HS-5 (cell line): ENCODE results near the gene SLIT1.

Experiments
- DNase-seq: peaks from one replicate; pipeline ENCODE4 v3.0.0-alpha.2; 2012; ENCODE audit warnings: low read depth

The SLIT1 gene

DNA sequence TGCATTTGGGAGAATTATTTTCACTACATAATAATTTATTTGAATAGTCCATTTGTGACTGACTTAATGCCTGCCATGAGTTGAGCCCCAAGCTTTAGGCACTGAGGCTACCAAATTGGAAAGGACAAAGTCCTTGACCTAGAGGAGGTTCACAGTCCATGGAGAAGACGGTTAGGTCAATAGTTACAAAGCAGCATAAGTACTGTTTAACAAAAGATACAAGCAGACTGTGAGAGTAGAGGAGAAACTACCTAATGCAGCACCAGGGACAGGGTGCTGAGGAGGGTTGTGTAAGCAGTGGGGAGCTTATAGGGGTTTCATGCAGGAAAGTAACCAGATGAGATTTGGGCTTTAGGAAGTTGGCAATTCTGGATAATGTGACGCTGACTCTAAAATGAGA, 214.4 kb downstream of the SLIT1 start:
- no peak for DNase-seq

DNA sequence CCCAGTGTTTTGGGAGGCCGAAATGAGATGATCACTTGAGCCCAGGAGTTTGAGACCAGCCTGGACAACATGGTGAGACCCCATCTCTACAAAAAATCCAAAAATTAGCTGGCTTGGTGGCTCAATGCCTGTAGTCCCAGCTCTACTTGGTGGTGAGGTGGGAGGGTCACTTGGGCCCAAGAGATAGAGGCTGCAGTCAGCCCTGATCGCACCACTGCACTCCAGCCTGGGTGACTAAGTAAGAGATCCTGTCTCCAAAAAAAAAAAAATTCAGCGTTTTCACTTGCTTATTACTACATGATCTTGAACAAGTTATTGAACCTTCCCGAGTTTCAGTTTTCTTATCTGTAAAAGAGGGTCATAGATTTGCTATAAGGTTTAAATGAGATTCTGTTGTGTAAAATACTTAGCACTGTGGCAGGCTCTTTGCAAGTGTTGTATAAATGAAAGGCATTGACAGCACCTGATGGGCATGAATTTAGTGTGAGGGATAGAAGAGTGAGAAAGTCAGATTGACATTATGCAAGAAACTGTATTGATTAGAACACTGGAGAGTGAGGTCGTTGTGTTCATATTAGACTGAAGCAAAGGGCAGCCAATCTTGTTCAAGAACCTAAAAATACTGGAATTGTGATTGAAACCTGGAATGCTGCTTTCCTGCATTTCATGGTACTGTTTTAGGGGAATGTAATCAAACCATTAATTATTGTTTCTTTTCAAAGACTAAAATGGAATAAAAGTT, 216.9 kb downstream of the SLIT1 start:
- no peak for DNase-seq

DNA sequence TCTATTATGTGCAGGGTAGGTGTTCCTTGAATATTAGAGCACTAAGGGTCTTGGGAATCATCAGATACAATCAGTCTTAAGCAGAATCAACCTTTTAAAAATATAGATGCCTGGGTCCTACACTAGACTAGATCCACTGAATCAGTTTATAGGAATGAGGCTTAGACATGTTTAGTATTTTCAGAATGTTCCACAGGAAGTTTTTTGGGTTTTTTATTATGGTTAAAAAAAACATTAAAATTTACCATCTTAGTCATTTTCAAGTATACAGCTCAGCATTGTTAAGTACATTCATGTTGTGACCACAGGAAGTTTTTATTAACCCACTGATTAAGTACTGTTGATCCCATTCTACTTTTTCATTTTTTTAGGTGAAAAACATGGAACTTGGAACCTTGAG, 217.9 kb downstream of the SLIT1 start:
- no peak for DNase-seq

DNA sequence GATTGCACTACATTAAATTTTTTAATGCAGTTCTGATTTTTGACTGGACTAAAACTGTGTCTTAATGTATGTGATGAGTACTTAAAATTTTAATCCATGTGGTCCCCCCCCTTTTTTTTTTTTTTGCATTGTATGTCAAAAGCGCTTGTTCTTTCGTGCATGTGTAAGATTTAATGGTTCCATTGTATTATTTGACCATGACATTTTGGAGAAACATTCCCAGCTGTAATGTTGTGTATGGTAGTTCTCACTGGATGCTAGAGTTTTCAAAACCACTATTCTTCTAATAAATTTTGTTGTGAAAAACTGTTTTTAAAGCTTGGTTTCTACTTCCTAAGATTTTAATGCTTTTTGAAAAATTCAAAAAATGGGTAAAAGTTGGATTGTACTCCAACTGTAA, 221.6 kb downstream of the SLIT1 start:
- DNase-seq, result no peak

DNA sequence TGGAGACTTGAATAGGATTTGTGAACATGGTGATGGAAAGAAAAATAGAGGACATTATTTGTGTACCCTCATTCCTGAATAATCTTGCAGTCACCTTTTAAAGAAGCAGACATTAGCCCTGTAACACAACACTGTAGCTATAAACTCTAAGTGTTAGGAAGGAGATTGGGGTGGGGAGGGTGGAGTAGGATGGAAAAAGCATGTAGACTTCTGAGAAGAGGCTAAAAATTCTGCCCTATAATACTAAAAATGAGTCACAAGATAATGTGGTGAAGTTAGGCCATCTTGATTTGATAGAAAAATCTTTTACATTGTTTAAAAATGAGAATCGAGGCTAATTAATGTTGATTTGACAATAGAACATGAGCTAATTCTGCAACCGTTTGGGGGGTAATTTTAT, 224.9 kb downstream of the SLIT1 start:
- no peak for DNase-seq

DNA sequence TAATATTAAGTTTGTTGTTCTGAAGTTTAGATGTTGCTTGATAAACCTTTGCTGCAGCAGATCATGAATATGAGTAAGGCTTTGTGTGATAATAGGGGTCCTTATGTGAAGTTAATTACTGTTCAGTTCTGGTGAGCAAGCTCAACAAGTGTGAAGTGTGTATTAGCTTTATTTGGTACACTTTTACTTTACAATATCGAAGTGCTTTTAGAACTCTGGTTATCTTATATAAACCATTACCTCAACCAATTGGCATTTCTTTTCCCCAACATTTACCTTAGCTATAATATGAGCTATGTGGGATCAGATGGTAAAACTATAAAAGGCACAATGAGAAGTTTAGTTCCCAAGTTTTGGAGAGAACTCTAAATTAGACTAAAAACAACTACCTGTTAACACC, 226.0 kb downstream of the SLIT1 start:
- DNase-seq, result no peak

DNA sequence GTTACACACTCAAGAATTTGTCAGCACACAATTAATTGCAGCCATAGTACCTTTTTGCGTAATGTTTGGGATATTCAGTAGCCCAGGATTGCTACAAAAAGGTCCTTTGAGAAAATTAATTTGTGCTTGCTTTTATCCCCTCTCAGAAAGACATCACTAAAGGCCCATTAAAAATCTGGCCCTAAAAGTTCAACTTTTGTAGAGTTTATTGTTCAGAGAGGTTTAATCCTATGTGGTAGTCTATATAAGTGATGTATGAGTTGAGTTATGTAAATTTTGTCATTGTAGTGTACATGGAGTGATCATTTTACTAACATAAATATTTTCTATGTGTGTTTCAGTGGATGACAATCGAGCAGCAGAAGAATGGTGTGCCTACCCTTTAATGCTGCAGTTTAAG, 227.7 kb downstream of the SLIT1 start:
- DNase-seq, result no peak

DNA sequence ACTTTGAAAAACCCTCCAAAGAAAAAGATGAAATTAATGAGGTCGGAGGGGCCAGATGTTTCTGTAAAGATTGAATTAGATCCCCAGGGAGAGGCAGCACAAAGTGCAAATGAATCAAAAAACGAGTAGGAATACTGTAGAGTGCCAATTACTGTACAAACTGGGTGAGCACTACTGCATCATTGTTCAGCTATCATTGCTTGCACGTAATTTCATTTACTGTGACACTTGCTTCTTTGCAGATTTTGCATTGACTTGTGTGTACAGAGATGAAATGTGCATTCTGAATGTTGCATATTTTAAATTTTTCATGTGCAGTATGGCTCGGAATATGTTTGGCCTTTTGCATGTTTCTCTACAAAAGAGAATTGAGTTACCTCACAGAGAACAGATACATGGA, 230.0 kb downstream of the SLIT1 start:
- no peak for DNase-seq

DNA sequence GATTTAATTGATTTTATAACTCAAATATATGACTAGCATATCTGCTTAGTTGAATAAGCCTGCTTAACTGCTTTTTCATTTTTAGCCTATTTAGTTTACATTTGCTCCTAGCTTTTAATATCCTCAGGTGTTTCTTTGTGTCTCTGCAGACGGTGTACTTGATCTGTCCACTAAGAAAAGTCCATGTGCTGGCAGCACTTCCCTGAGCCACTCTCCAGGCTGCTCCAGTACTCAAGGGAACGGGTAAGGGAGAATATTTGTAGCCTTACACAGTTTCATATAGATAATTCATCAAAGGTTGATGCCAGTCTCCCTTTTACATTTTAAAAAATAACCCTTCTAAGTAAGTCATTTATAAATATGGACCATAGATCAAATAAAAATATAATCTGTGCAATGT, 233.8 kb downstream of the SLIT1 start:
- DNase-seq, result no peak

DNA sequence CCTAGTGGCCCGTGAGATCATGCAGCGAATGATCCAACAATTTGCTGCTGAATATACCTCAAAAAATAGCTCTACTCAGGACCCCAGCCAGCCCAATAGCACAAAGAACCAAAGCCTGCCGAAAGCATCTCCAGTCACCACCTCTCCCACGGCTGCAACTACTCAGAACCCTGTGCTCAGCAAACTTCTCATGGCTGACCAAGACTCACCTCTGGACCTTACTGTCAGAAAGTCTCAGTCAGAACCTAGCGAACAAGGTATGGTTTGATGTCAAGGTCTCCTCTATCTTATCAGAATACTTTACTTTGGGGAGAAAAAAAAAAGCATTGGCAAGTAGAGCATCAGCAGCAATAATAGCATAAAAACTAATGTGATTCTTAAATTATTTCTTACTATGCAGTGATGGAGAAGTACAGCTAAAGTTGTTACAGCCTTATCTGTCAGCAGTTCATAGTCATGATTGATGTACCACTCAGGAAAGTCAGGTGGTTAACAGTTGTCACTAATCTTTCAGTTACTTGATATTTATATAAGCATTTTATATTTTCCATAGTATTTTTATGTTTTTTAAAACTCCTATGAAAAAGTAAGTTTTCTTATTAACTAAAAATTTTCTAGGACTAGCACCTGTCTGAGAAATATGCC, 236.6 kb downstream of the SLIT1 start:
- no peak for DNase-seq
